VCaP (cell line): ENCODE measurements around the gene SPTLC3.

ENCODE experiments used
- H3K27ac ChIP-seq: fragments of 450-650 bp; 2 replicates; pipeline ENCODE4 v1.5.1; 2017
- TF ChIP-seq, protein P1 (sequence below): fragments of 450-650 bp; conservative IDR thresholded peaks from 2 replicates; pipeline ENCODE4 v1.5.1; 2017; ENCODE audit warnings: mild to moderate bottlenecking, moderate library complexity

The SPTLC3 gene

GRCh38 chr20:13149371-13150105, 140.8 kb downstream of the SPTLC3 start:
- TF ChIP-seq, protein P1, sequence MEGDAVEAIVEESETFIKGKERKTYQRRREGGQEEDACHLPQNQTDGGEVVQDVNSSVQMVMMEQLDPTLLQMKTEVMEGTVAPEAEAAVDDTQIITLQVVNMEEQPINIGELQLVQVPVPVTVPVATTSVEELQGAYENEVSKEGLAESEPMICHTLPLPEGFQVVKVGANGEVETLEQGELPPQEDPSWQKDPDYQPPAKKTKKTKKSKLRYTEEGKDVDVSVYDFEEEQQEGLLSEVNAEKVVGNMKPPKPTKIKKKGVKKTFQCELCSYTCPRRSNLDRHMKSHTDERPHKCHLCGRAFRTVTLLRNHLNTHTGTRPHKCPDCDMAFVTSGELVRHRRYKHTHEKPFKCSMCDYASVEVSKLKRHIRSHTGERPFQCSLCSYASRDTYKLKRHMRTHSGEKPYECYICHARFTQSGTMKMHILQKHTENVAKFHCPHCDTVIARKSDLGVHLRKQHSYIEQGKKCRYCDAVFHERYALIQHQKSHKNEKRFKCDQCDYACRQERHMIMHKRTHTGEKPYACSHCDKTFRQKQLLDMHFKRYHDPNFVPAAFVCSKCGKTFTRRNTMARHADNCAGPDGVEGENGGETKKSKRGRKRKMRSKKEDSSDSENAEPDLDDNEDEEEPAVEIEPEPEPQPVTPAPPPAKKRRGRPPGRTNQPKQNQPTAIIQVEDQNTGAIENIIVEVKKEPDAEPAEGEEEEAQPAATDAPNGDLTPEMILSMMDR: no peak
- H3K27ac ChIP-seq: no peak overlapping the region

GRCh38 chr20:13158369-13158768, 149.6 kb downstream of the SPTLC3 start:
- TF ChIP-seq, protein P1: no peak
- no peak overlapping the region for H3K27ac ChIP-seq

GRCh38 chr20:13159889-13160288, 151.1 kb downstream of the SPTLC3 start:
- TF ChIP-seq, protein P1: no peak
- H3K27ac ChIP-seq: no peak overlapping the region

- H3K27ac ChIP-seq: no peak overlapping the region
- TF ChIP-seq, protein P1: no peak
Measured at GRCh38 chr20:13165203-13165602, 156.4 kb downstream of the SPTLC3 start.

DNA sequence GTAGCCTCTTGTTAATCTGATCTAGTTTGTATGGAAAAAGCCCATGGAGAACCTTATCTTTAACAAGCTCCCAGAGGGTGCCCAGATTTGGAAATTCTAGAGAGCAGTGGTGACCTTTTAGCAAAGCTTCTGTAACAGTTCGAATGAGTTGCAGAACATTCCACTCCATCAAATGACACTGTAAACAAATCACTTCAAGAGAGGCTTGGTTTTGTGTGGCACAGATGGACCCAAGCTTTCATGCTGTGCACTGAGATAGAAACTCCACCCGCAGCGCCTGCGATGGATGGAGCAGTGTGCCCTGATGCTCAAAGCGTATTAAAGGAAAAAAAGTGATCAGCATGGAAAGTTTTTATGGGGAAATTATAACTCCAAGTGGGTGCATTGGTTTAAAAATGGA, 157.2 kb downstream of the SPTLC3 start:
- no peak overlapping the region for H3K27ac ChIP-seq
- TF ChIP-seq, protein P1: no peak

- no peak overlapping the region for H3K27ac ChIP-seq
- TF ChIP-seq, protein P1: no peak
Measured at GRCh38 chr20:13166437-13166836, 157.7 kb downstream of the SPTLC3 start.

- no peak overlapping the region for H3K27ac ChIP-seq
- TF ChIP-seq, protein P1: no peak
Measured at GRCh38 chr20:13169086-13169485, 160.3 kb downstream of the SPTLC3 start.
